ENCODE data around the gene TMEM242.

The TMEM242 gene

DNA sequence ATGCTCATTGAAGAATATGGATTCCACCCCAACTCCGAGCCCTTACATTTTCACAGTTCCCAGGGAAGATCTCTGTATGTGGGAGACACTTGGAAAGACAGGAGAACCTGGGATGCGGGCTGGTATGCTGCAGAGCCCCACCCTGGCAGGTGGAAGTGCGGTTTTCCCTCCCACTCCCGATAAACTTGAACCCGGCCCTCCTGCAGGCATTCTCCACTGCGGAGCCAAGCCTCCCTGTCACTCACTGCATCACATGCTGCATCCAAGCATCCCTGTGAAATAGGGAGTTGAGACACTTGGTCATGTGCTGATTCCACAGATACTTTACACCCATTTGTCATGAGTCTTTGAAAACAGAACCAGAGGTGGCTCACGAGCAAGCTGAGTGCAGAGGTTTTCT, 35.4 kb downstream of the TMEM242 start:
- no peak for DNase-seq

DNA sequence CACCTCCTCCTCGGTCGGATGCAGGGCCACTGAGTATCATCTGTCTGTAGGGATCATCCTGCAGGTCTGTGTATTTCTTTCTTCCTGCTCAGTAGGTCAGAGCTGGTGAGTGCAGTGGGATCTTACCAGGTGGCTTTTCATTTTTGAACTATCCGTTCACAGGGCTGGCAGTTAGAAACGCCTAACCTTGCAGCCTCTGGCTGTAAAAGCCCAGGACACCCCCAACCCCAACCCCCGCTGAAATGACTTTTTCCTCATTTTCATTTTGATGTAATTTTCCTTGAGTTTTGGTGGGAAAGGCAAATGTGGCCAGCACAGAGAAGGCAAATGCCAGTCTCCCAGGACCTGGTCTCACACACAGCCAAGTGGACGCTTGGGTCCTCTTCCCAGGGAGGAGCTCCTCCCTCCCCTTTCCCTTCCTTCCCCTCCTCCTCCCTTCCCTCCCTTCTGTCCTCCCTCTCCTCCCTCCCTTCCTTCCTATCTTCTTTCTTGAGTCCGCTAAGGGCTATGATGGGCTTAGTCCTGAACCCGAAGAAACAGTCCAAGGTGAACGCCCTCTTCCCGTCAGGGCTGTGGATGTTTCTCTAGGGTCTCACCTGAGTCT, 36.0 kb downstream of the TMEM242 start:
- no peak for DNase-seq

GRCh38 chr6:157285422-157285779, 37.9 kb downstream of the TMEM242 start:
- no peak for DNase-seq

- DNase-seq = no peak
Measured at GRCh38 chr6:157284738-157285421, 38.4 kb downstream of the TMEM242 start.

DNA sequence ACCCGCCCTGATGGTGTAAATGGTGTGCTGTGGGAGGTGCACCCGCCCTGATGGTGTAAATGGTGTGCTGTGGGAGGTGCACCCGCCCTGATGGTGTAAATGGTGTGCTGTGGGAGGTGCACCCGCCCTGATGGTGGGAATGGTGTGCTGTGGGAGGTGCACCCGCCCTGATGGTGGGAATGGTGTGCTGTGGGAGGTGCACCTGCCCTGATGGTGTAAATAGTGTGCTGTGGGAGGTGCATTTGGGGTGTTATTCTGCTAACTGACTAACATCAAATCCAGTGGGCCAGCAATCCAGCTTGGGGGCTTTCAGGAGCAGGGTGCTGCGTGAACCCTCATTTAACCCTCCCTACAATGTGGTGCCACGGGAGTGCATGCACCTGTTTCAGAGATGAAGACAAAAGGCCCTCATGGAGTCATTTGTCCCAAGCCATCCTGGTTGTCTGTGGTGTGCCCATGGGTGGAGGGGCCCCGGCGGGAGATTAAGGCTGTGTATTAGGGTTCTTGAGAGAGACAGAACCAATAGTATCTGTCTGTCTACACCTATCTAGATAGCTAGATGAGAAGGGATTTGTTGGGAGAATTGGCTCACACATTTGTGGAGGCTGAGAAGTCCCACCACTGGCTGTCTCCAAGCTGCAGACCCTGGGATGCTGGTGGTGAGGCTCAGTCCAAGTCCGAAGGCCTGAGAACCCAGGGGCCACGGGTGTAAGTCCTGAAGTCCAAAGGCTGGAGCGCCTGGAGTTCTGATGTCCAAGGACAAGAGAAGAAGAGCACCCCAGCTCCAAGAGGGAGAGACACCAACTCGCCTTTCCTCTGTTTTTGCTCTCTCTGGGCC, 39.2 kb downstream of the TMEM242 start:
- DNase-seq = no peak

DNA sequence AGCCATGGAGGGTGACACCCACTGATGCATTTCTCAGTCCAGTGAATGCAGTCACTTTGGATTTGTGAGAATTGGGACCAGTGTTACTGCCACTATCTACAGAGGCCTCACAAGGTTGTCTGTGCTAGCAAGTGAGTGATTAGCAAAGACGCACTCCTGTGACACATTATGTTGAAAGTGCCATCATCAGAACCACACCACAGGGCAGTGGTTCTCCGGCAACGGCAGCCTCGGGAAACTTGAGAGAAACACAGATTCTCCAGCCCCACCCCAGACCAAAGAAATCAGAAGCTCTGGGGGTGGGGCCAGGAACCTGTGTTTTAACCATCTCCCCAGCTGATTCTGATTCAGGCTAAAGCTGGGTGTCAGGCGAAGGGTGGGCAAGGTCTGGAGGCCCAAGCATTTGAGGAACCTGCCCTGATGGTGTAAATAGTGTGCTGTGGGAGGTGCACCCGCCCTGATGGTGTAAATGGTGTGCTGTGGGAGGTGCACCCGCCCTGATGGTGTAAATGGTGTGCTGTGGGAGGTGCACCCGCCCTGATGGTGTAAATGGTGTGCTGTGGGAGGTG, 39.9 kb downstream of the TMEM242 start:
- no peak for DNase-seq

DNA sequence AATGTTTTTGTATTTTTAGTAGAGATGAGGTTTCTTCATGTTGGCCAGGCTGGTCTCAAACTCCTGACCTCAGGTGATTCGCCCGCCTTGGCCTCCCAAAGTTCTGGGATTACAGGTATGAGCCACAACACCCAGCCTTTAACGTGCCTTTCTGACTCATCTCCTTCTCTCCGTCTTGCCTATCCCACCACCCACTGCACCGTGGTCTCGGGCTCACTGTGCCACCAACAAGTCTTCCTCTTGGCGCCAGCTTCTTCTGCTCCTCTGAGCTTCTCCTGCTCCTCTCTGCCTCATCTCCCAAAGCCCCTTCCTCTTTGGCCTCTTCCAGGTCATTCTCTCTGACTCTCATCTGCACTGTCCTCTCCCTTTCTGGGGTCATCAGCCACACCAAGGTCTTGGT, 41.0 kb downstream of the TMEM242 start:
- no peak for DNase-seq

DNA sequence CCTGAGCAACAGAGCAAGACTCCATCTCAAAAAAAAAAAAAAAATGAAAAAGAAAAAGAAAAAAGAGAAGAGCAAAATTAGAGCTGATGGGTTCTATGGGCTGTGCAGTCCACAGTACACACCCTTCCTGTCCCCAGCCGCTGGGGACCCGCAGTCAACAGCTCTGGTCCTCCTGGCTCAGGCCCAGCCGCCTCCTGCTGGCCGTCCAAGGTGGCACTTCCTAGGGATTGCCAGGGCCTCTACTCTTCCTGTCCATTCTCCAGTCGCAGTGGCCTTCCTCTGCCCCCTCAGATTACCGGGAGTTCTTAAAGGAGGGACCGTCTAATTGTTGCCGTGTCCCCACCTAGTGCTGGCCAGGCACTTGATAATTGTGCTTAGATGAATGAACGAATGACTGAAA, 41.7 kb downstream of the TMEM242 start:
- DNase-seq = no peak

DNA sequence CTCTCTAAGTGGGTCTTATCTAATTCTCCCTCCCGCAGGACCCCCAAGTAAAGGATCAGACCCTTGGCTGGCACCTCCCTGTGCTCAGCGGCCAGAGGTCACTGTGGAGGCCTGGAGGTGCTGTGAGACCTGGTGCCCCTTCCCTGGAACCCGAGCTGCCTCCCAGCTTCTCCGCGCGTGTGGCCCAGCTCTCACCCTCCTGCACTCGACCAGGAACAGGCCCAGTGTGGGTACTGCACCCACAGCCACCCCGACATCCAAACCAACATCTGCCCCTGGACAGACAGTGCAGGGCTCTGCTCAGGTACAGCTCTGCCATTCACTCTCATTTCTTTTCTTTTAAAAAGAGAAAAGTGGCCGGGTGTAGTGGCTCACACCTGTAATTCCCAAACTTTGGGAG, 42.4 kb downstream of the TMEM242 start:
- DNase-seq = no peak

- no peak for DNase-seq
Measured at GRCh38 chr6:157280157-157280556, 43.2 kb downstream of the TMEM242 start.

DNA sequence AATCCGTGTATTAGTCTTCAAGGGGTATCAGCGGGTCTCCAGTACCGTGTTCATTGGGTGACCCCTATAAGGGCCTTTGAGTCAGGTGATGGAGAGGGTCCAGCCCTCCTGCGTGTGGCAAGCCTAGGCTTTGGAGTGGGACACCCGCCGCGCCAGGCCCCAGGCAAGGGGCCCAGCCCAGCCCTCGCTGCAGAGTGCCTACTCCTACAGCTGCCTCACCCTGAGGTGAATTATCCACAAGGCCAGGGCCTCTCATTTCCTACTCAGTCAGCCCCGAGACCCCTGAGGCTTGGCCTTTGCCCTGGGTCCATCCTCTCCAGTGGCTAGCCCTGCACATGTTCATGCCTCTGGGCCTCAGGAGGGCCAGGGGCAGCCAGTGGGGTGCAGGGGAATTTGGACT, 45.1 kb downstream of the TMEM242 start:
- DNase-seq = no peak

DNA sequence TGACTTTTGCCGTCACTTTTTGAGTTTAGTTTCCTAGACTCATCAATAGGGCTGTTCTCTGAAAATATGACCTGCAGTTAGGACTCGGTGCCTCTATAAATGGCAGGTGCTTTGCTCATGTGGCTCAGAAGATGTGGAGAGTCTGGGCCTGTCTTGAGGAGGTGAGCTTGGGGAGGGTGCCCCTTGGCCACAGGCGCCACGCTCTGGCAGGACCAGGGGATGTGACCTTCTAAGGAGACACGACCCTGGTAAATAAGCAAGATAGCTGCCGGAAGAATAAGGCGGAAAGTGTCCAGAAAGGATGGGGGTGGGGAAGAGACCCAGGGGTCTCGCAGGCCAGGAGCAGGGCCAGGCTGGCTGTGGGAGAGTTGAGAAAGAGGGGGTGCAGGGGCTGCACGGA, 46.6 kb downstream of the TMEM242 start:
- DNase-seq = no peak

DNA sequence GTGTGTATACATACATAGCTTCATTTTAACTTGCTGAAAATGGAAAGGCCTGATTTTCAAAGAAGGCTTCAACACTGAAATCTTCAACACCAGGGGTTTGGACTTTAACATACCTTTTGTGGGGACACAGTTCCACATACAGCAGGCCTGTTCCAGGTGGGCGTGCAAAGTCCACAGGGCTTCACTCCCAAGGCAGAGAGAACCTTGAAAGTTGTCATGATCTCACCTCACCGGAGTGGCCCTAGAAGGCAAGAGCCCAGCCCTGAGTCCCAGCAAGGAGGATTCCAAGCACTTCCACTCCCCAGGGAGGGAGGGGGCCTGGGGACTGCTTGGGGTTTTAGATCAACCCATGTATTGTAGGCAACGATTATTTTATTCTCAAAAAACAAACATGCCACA, 47.2 kb downstream of the TMEM242 start:
- DNase-seq = no peak

GRCh38 chr6:157274471-157275226, 48.7 kb downstream of the TMEM242 start:
- DNase-seq = peak; percentile 67

DNA sequence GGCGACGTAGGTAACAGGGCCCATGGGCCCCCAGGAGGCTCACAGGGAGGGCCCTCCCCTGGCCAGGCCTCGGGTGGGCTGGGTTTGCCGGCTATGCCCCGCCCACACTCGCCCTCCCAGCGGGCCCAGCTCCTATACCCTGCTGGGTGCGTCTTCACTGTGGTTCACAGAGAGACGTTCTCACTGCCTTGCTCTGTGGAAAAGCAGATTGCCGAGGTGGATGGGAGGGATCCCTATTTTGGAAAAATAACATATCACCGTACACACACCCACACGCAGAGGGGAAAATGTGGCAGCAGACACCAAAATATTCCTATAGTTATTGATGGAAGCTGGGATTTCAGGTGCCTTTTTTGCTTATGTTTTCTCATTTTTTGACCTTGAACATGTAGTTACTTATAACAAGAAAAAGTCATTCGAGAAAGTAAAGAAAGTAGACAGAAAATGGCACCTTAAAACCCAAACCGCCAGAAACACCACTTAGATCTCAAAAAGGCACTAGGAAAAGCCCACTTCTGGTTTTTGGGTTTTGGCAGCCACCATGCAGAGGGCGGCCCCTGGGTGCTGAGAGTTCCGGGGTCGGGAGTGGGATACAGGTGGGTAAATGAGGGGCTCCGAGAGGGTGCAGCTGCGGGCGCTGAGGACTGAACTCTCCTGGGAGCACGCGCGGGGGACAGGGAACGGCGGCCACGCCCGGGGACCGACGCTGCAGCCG, 49.4 kb downstream of the TMEM242 start:
- DNase-seq = peak; percentile 22

DNA sequence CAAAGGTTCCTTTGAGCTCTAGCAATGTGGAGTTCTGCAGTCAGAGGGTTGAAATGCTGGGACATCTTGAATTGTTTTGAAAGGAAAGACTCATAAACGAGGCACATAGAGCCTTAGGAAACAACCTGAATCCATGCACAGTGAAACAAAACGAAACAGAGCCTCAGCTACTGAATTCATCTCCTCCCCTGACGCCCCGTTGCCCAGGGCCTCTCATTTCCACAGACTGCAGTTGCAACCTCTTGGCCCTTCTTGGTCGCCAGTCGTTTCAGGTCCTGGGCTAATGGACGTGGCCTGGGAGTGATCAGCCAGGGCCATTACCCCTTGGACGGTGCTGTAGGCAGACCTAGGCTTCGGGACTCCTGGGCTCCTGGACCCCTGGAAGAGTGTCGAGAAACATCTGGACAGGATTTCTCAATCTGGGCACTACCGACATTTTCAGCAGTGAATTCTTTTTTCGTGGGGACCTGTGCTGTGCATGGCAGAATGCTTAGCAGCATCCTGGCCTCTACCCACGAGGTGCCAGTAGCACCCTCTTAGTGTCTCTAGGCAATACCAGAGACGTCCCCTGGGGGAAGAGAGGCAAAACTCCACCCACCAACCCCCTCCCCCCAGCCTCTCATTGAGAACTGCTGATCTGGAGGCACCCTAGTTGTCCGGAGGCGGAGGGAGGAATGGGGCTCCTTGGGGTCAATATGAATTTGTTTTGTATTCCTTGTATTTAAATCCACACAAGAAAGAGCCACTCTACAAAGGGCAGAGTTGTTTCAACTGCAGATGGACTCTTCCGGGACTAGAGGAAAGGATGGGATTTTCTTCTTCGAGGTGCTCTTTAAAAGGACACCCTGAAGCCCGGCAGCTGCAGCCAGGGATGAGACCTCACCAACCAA, 50.2 kb downstream of the TMEM242 start:
- no peak for DNase-seq

GRCh38 chr6:157272372-157272771, 50.9 kb downstream of the TMEM242 start:
- DNase-seq = no peak

- DNase-seq = no peak
Measured at GRCh38 chr6:157271911-157272310, 51.4 kb downstream of the TMEM242 start.

DNA sequence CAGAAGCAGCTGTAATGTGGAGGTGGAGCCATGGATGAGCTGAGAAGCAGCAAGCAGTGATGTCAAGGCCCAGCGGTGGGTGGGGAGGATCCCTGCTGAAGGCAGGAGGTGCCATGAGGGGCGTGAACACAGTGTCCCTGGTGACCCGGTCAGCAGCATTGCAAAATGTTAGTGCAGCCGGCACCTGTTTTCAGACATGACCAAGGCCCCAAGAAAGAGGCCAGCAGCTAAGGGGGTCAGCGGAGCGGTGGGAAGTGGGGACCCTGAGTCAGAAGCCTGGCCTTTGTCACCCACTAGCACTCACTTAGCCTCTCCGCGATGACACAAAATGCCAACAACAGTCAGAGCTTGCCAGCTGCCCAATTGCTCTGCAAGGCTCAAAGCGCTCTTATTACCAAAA, 51.9 kb downstream of the TMEM242 start:
- DNase-seq = no peak

DNA sequence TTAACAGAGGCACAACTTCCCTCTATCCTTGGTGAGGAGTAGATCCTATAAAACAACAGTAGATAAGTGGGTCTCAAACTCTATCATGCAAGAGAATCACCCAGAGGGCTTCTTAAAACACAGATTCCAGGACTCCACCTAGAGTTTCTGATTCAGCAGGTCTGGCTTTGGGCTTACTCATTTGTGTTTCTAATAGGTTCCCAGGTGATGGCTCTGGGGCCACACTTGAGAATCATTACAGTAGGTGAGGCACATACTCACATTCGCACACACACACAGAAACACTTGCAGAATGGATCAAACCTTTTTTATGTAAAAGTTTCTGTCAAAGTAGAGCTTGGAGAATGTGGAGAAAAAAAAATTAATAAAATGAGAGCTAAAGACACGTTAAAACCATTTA, 52.4 kb downstream of the TMEM242 start:
- no peak for DNase-seq

DNA sequence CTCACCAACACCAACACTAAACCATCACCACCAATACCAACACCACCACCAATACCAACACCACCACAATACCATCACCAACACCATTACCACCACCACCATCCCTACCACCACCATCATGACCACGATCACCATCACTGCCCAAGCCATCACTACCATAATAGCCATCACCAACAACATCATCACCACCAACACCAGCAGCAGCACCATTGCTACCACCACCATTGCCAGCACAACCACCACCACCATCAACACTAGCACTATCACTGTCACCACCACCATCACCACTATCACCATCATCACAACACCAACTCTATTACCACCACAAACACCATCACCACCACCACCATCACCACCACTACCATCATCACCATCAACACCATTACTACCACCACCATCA, 53.0 kb downstream of the TMEM242 start:
- no peak for DNase-seq

Data from fibroblast of skin of abdomen (primary cell).